HepG2 (cell line): ENCODE results near the gene DMKN. TPM values are rescaled to one million over a fixed set of nuclear protein-coding genes. Genes with fewer than 3 reads are reported as not detected.

Experiments used
- EED ChIP-seq: sonication (generic); formaldehyde crosslinking; IDR thresholded peaks from 2 replicates; pipeline ENCODE4 v1.5.0; 2020; ENCODE audit warnings: mild to moderate bottlenecking, missing genetic modification reagents
- FOSL2 ChIP-seq: sonication (generic); formaldehyde crosslinking; IDR thresholded peaks from 2 replicates; pipeline ENCODE4 v1.4.0; 2020; ENCODE audit warnings: missing genetic modification reagents
- FOXA1 ChIP-seq, 2 experiments: fragments of 450-650 bp in 1 of 2; sonication (generic) in 1 of 2; formaldehyde crosslinking in 1 of 2; IDR thresholded peaks; 2 replicates each; pipeline versions ENCODE4 v1.4.0 to v1.6.1; 2016 to 2020; ENCODE audit warnings: missing genetic modification reagents in 1 of 2
- FOXK2 ChIP-seq: fragments of 450-650 bp; IDR thresholded peaks from 2 replicates; pipeline ENCODE4 v1.6.1; 2016
- MAFK ChIP-seq, 2 experiments: IDR thresholded peaks in 1 of 2; conservative IDR thresholded peaks in 1 of 2; 2 replicates each; pipeline ENCODE4 v1.6.1; 2011; ENCODE audit warnings: improper control_type of control experiment in 2 of 2, low read length in 2 of 2
- MAZ ChIP-seq, 2 experiments: sonication (generic) in 1 of 2; formaldehyde crosslinking in 1 of 2; IDR thresholded peaks; 2 replicates each; pipeline versions ENCODE4 v1.5.0 to v1.6.1; 2012 to 2020; ENCODE audit warnings: low read depth in 2 of 2, mild to moderate bottlenecking in 2 of 2, borderline replicate concordance in 1 of 2, improper control_type of control experiment in 1 of 2, low read length in 1 of 2, missing genetic modification reagents in 1 of 2, moderate library complexity in 1 of 2
- NFYC ChIP-seq: IDR thresholded peaks from 2 replicates; pipeline ENCODE4 v1.6.1; 2016; ENCODE audit warnings: missing genetic modification reagents, missing compliant biosample characterization
- PHB2 ChIP-seq: fragments of 450-650 bp; IDR thresholded peaks from 2 replicates; pipeline ENCODE4 v1.6.1; 2018; ENCODE audit not compliant: partially characterized antibody
- PRPF4 ChIP-seq: fragments of 200-400 bp; formaldehyde crosslinking; IDR thresholded peaks from 2 replicates; pipeline ENCODE4 v1.6.1; 2016; ENCODE audit warnings: low read length, low read depth; ENCODE audit not compliant: poor library complexity, severe bottlenecking
- TAF15 ChIP-seq: fragments of 200-400 bp; formaldehyde crosslinking; IDR thresholded peaks from one replicate; pipeline ENCODE4 v1.6.1; 2018; ENCODE audit warnings: mild to moderate bottlenecking, low read depth, low read length; ENCODE audit not compliant: poor library complexity, severe bottlenecking
- TBL1XR1 ChIP-seq: fragments of 150-350 bp; IDR thresholded peaks from 2 replicates; pipeline ENCODE4 v1.6.1; 2014; ENCODE audit warnings: borderline replicate concordance, low read length; ENCODE audit not compliant: partially characterized antibody
- YEATS4 ChIP-seq: sonication (generic); formaldehyde crosslinking; IDR thresholded peaks from 2 replicates; pipeline ENCODE4 v1.4.0; 2020; ENCODE audit warnings: missing genetic modification reagents, borderline replicate concordance
- ZNF33A ChIP-seq: sonication (generic); formaldehyde crosslinking; IDR thresholded peaks from 2 replicates; pipeline ENCODE4 v1.5.1; 2020; ENCODE audit warnings: missing genetic modification reagents, mild to moderate bottlenecking, moderate library complexity, borderline replicate concordance
- ZNF44 ChIP-seq: sonication (generic); formaldehyde crosslinking; IDR thresholded peaks from 2 replicates; pipeline ENCODE4 v1.5.1; 2020; ENCODE audit warnings: mild to moderate bottlenecking, missing genetic modification reagents
- ZNF552 ChIP-seq: sonication (generic); formaldehyde crosslinking; IDR thresholded peaks from 2 replicates; pipeline ENCODE4 v1.9.0; 2022; ENCODE audit warnings: missing genetic modification reagents, mild to moderate bottlenecking, borderline replicate concordance
- ZNF564 ChIP-seq: sonication (generic); formaldehyde crosslinking; IDR thresholded peaks from 2 replicates; pipeline ENCODE4 v1.8.1; 2023; ENCODE audit warnings: mild to moderate bottlenecking, missing genetic modification reagents
- ZNF644 ChIP-seq: IDR thresholded peaks from 2 replicates; pipeline ENCODE4 v1.6.1; 2016; ENCODE audit warnings: low read depth
- ZNF713 ChIP-seq: sonication (generic); formaldehyde crosslinking; IDR thresholded peaks from 2 replicates; pipeline ENCODE4 v1.4.0; 2020; ENCODE audit warnings: mild to moderate bottlenecking, missing genetic modification reagents
- ZSCAN31 ChIP-seq: sonication (generic); formaldehyde crosslinking; IDR thresholded peaks from 2 replicates; pipeline ENCODE4 v1.5.0; 2020; ENCODE audit warnings: low read depth, mild to moderate bottlenecking, missing genetic modification reagents
- polyA plus RNA-seq, 8 experiments: library from polyadenylated mRNA; depleted of rRNA in 3 of 8; stranded (reverse) in 7 of 8; unstranded in 1 of 8; fragments of >200 nt; fragmentation: Illumina TruSeq in 4 of 8; extraction: Trizol in 4 of 8; gene quantifications; 2 replicates each; pipeline versions ENCODE4 v1.2.1 to v1.2.3, GENCODE V29; 2011 to 2016; ENCODE audit warnings: low read depth in 4 of 8, missing spikeins in 1 of 8, mixed read lengths in 1 of 8; ENCODE audit not compliant: insufficient read depth in 1 of 8
- total RNA-seq, 5 experiments: library from RNA; depleted of rRNA; stranded (reverse); fragments of >200 nt; fragmentation: Illumina TruSeq; extraction: Trizol; gene quantifications; 2 replicates each; pipeline ENCODE4 v1.2.3, GENCODE V29; 2016; ENCODE audit warnings: low read depth in 1 of 5
- TF ChIP-seq, protein P1 (sequence below), 2 experiments: sonication (generic) in 1 of 2; formaldehyde crosslinking in 1 of 2; IDR thresholded peaks; 2 replicates each; pipeline versions ENCODE4 v1.6.1 to v1.9.0; 2014 to 2022; ENCODE audit warnings: antibody characterized with exemption in 1 of 2, borderline replicate concordance in 1 of 2, inconsistent platforms in 1 of 2, low read depth in 1 of 2, missing genetic modification reagents in 1 of 2
- TF ChIP-seq, protein P2 (sequence below): IDR thresholded peaks from 2 replicates; pipeline ENCODE4 v1.6.1; 2016; ENCODE audit warnings: missing genetic modification reagents, missing compliant biosample characterization
- TF ChIP-seq, protein P3 (sequence below): sonication (generic); formaldehyde crosslinking; IDR thresholded peaks from 2 replicates; pipeline ENCODE4 v1.4.0; 2020; ENCODE audit warnings: missing genetic modification reagents, borderline replicate concordance

DMKN gene
- total and polyA plus RNA-seq, 2 of the 13 experiments (the other 11 are each of a cell fraction or from before 2014, with no cell fraction given) = 50.8 to 57.1 TPM

- TF ChIP-seq, protein P1, sequence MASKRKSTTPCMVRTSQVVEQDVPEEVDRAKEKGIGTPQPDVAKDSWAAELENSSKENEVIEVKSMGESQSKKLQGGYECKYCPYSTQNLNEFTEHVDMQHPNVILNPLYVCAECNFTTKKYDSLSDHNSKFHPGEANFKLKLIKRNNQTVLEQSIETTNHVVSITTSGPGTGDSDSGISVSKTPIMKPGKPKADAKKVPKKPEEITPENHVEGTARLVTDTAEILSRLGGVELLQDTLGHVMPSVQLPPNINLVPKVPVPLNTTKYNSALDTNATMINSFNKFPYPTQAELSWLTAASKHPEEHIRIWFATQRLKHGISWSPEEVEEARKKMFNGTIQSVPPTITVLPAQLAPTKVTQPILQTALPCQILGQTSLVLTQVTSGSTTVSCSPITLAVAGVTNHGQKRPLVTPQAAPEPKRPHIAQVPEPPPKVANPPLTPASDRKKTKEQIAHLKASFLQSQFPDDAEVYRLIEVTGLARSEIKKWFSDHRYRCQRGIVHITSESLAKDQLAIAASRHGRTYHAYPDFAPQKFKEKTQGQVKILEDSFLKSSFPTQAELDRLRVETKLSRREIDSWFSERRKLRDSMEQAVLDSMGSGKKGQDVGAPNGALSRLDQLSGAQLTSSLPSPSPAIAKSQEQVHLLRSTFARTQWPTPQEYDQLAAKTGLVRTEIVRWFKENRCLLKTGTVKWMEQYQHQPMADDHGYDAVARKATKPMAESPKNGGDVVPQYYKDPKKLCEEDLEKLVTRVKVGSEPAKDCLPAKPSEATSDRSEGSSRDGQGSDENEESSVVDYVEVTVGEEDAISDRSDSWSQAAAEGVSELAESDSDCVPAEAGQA (IDR thresholded peaks at IDR 0.05; ENCODE audit: low read depth) = no peak
- TF ChIP-seq, protein P1 (CRISPR knock-in tag; IDR thresholded peaks at IDR 0.05; ENCODE audit: borderline replicate concordance) = no peak
- no peak for TF ChIP-seq TBL1XR1
- TF ChIP-seq ZSCAN31 (CRISPR knock-in tag) = no peak
- TF ChIP-seq FOXK2 = no peak
- TF ChIP-seq PHB2 = no peak
- TF ChIP-seq ZNF33A (CRISPR knock-in tag) = no peak
- TF ChIP-seq MAZ (IDR thresholded peaks at IDR 0.05; ENCODE audit: borderline replicate concordance, low read depth, low read length) = no peak
- TF ChIP-seq MAZ (CRISPR knock-in tag; IDR thresholded peaks at IDR 0.05; ENCODE audit: low read depth) = no peak
- no peak for TF ChIP-seq FOXA1 (IDR thresholded peaks at IDR 0.05)
- TF ChIP-seq FOXA1 (CRISPR knock-in tag; IDR thresholded peaks at IDR 0.05) = no peak
- no peak for TF ChIP-seq ZNF644 (CRISPR knock-in tag)
- no peak for TF ChIP-seq FOSL2 (CRISPR knock-in tag)
- no peak for TF ChIP-seq NFYC (CRISPR knock-in tag)
- TF ChIP-seq, protein P2, sequence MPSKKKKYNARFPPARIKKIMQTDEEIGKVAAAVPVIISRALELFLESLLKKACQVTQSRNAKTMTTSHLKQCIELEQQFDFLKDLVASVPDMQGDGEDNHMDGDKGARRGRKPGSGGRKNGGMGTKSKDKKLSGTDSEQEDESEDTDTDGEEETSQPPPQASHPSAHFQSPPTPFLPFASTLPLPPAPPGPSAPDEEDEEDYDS (CRISPR knock-in tag) = no peak
- no peak for TF ChIP-seq EED (CRISPR knock-in tag)
- no peak for TF ChIP-seq MAFK (conservative IDR thresholded peaks at IDR 0.05 in 1 of 2, IDR thresholded peaks at IDR 0.05 in 1 of 2; ENCODE audit: low read length in 2 of 2)
- TF ChIP-seq, protein P3, sequence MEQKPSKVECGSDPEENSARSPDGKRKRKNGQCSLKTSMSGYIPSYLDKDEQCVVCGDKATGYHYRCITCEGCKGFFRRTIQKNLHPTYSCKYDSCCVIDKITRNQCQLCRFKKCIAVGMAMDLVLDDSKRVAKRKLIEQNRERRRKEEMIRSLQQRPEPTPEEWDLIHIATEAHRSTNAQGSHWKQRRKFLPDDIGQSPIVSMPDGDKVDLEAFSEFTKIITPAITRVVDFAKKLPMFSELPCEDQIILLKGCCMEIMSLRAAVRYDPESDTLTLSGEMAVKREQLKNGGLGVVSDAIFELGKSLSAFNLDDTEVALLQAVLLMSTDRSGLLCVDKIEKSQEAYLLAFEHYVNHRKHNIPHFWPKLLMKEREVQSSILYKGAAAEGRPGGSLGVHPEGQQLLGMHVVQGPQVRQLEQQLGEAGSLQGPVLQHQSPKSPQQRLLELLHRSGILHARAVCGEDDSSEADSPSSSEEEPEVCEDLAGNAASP = no peak
- TF ChIP-seq ZNF44 (CRISPR knock-in tag) = no peak
- TF ChIP-seq TAF15 = no peak
- no peak for TF ChIP-seq YEATS4 (CRISPR knock-in tag)
- no peak for TF ChIP-seq PRPF4
- TF ChIP-seq ZNF564 (CRISPR knock-in tag) = peak; percentile 32; the same call in 1 of the 2 replicates
- TF ChIP-seq ZNF552 (CRISPR knock-in tag) = 0 out of 2 replicates have a peak, but pooled peaks have one; percentile 50
- TF ChIP-seq ZNF713 (CRISPR knock-in tag) = 0 out of 2 replicates have a peak, but pooled peaks have one; percentile 15
These were observed 32.5 kb upstream of the DMKN start (continued) for GRCh38 chr19:35545855-35546381.
